ENCODE results near the gene NACAD. TPM values are rescaled to one million over a fixed set of nuclear protein-coding genes. Genes with fewer than 3 reads are reported as not detected.

Gene NACAD
- polyA plus RNA-seq, 1 experiment, result 0.54 TPM

GRCh38 chr7:45081670-45081974 is 7.1 kb downstream of the NACAD start:
- Histone ChIP-seq H3K36me3 (ENCODE audit: control insufficient read depth, insufficient read depth, low read length) (peaks cover 6% of the 10 kb centered on the region; the same call in 1 of the 2 replicates), H3K27me3 (ENCODE audit: control insufficient read depth, insufficient read depth, low read length) (no peaks in the 10 kb centered on the region), H3K4me3 (ENCODE audit: low read depth, low read length) (no peak overlapping the region)
- TF ChIP-seq CTCF (IDR thresholded peaks at IDR 0.05; ENCODE audit: insufficient read depth, low read depth, low read length), result no peak
- no peak for DNase-seq (ENCODE audit: low read depth)
- POLR2A ChIA-PET, result no interaction called here
- CTCF ChIA-PET, result no interaction called here

GRCh38 chr7:45080958-45081669 is 7.7 kb downstream of the NACAD start:
- H3K4me3 ChIP-seq (ENCODE audit: low read depth, low read length), result no peak overlapping the region
- ChIA-PET CTCF (no interaction called here), POLR2A (no interaction called here)
- DNase-seq (ENCODE audit: low read depth), result no peak
- no peak for TF ChIP-seq CTCF (IDR thresholded peaks at IDR 0.05; ENCODE audit: insufficient read depth, low read depth, low read length)
- H3K36me3 ChIP-seq (ENCODE audit: control insufficient read depth, insufficient read depth, low read length), result peaks cover 9% of the 10 kb centered on the region
- no peaks in the 10 kb centered on the region for H3K27me3 ChIP-seq (ENCODE audit: control insufficient read depth, insufficient read depth, low read length)

- POLR2A ChIA-PET, result no interaction called here
- Histone ChIP-seq H3K27me3 (ENCODE audit: control insufficient read depth, insufficient read depth, low read length) (no peaks in the 10 kb centered on the region), H3K36me3 (ENCODE audit: control insufficient read depth, insufficient read depth, low read length) (peaks cover 16% of the 10 kb centered on the region), H3K4me3 (ENCODE audit: low read depth, low read length) (no peak overlapping the region)
- TF ChIP-seq CTCF (IDR thresholded peaks at IDR 0.05; ENCODE audit: insufficient read depth, low read depth, low read length), result no peak
- CTCF ChIA-PET, result no interaction called here
- DNase-seq (ENCODE audit: low read depth), result no peak
Observed at GRCh38 chr7:45080265-45080957, 8.4 kb downstream of the NACAD start.

GRCh38 chr7:45078125-45078681 is 10.6 kb downstream of the NACAD start:
- DNase-seq (ENCODE audit: low read depth), result no peak
- ChIA-PET CTCF (no interaction called here), POLR2A (no interaction called here)
- H3K27me3 ChIP-seq (ENCODE audit: control insufficient read depth, insufficient read depth, low read length), result no peaks in the 10 kb centered on the region
- TF ChIP-seq CTCF (IDR thresholded peaks at IDR 0.05; ENCODE audit: insufficient read depth, low read depth, low read length), result no peak
- H3K36me3 ChIP-seq (ENCODE audit: control insufficient read depth, insufficient read depth, low read length), result peaks cover 25% of the 10 kb centered on the region
- H3K4me3 ChIP-seq (ENCODE audit: low read depth, low read length), result no peak overlapping the region

GRCh38 chr7:45077579-45077978 is 11.2 kb downstream of the NACAD start:
- no peaks in the 10 kb centered on the region for H3K27me3 ChIP-seq (ENCODE audit: control insufficient read depth, insufficient read depth, low read length)
- ChIA-PET CTCF (no interaction called here), POLR2A (no interaction called here)
- no peak for DNase-seq (ENCODE audit: low read depth)
- H3K4me3 ChIP-seq (ENCODE audit: low read depth, low read length), result no peak overlapping the region
- no peak for TF ChIP-seq CTCF (IDR thresholded peaks at IDR 0.05; ENCODE audit: insufficient read depth, low read depth, low read length)
- peaks cover 28% of the 10 kb centered on the region for H3K36me3 ChIP-seq (ENCODE audit: control insufficient read depth, insufficient read depth, low read length)
